Head of caudate nucleus (tissue), 42 donors: Measurements from ENCODE around the gene CCNJ.
"Not testable (repeated sequence)": the region's sequence is repeated elsewhere in the genome, so short reads cannot be mapped to it uniquely, and the experiment has no call there.

Experiments used
- DNase-seq, 42 donors: peaks; one replicate each; pipeline versions ENCODE4 v3.0.0 to v3.0.0-alpha.2; 2020 to 2021; ENCODE audit warnings: mixed read lengths in 7 of 42
- intact Hi-C: fragments of 100-400 bp; cut with DNase I; formaldehyde crosslinking; loops from one replicate; pipeline ENCODE4 v1.15.0; 2022

Gene CCNJ, protein sequence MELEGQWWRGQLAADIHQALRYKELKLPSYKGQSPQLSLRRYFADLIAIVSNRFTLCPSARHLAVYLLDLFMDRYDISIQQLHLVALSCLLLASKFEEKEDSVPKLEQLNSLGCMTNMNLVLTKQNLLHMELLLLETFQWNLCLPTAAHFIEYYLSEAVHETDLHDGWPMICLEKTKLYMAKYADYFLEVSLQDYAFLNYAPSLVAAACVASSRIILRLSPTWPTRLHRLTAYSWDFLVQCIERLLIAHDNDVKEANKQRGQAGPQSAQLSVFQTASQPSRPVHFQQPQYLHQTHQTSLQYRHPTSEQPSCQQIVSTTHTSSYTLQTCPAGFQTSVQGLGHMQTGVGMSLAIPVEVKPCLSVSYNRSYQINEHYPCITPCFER

DNA sequence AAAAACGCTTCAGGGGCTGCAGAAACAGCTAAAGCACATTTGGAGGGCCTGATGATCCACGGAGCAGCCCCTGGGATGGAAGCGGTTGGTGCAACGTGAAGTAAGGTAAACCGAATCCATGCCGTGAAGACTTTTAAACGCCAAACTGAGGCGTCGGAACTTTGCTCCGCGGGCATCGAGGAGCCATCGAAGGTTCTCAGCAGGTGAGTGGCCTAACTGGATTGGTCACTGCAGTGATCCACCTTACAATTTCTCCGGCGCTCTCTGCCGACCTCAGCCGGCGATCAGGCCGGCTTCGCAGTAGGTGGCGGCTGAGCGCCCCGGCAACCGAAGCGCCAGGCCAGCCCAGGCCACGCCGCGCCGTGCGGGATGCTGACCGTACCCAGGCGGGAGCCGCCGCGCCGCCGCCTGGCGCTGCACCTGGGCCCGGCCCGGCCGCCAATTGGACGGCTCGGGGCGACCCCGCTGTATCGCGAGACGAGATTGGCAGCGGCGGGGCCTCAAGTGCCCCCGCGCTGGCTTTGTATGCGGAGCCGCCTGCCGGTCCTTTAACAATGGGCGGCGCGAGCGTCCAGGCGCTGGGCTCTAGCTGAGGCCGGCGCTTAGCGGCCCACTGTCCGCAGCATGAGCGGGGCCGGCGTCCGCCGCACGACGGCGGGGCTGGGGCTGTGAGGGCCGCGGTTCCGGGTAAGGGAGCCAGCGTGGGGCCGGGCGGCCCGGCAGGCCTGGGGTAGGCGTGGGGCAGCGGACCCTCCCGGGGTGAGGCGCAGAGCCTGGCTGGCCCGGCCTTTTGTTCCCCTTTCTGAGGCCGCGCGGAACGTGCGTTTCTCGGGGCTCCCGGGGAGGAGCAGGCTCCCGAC lies at the start of gene CCNJ:
TSS of gene CCNJ (plus strand) at position 551 of the 860 bp plus-strand sequence. CDS start 811 bp downstream, outside the sequence.
- peak; percentile 66 to 93 (median 87) for DNase-seq
- intact Hi-C loops, result loop anchor here (5.0 kb wide), 1 partner anchor 351 kb away; the partner anchor contains the start of gene TCTN3

GRCh38 chr10:95994376-95994775 lies 49.0 kb upstream of the CCNJ start:
- DNase-seq, intact Hi-C loops: not testable (repeated sequence)

- intact Hi-C loops, result no loop called here
- DNase-seq, result no peak
Observed at GRCh38 chr10:95998255-95998784, 45.1 kb upstream of the CCNJ start.

DNA sequence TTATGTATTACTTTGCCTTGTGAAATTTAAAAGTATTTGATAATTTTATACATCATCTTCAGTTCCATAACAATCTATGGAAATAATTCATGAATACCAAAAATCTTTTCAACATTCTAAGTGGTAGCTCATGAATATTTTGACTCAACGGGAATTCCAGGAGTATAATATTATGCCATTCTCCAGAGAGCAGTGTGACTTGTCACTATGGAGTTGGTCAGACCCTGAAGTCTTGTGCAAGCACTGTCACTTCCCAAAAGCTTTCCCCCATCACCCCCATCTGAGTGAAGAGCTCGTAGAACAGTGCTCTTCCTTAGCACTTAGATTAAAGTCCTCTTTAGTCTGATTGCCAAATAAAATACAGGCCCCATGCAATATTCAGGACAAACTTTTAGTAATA lies 29.4 kb upstream of the CCNJ start:
- intact Hi-C loops, result loop anchor here (10.0 kb wide), 1 partner anchor 281 kb away; no protein-coding TSS in a partner anchor

DNA sequence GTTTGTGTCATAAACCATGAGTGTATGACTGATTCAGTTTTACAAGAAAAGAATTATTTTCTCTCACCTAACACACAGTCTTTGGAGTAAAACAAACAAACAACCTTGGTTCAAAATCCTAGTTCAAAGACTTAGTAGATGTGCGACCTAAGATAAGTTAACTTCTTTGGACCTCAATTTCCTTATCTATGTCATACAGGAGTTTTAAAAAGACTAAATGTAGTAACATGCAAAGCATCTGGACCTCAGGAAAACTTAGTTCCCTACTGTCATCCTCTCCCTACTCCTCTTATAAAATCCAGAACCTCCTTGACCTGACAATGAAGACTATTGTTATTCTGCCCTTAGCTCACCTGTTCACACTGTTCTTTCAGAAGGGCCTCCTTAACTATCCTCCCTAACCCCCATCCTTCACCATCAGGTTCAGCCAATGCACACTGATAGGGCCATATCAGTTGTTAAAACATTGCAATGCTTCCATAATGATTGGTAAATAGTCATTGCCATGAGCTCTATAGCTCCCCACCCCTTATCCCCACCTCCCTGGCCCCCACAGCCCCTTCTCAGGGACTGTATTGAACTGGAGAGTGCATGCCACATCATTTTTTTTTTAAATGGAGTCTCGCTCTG lies 28.8 kb upstream of the CCNJ start:
- intact Hi-C loops, result loop anchor here (10.0 kb wide), 1 partner anchor 280 kb away; no protein-coding TSS in a partner anchor
- DNase-seq, result no peak

More for the DNA sequence above, 29.4 kb upstream of the CCNJ start:
- DNase-seq, result no peak

- peak in 17 of 42 donors; percentile 6 to 73 (median 33) for DNase-seq
- intact Hi-C loops, result loop anchor here (10.0 kb wide), 1 partner anchor 278 kb away; no protein-coding TSS in a partner anchor
Observed at GRCh38 chr10:96017191-96017687, 26.1 kb upstream of the CCNJ start.

GRCh38 chr10:96021332-96021731 lies 22.1 kb upstream of the CCNJ start:
- intact Hi-C loops, result no loop called here

GRCh38 chr10:96022739-96023138 lies 20.6 kb upstream of the CCNJ start:
- intact Hi-C loops, result no loop called here
- no peak for DNase-seq

More at GRCh38 chr10:96021332-96021731, 22.1 kb upstream of the CCNJ start:
- DNase-seq, result no peak

DNA sequence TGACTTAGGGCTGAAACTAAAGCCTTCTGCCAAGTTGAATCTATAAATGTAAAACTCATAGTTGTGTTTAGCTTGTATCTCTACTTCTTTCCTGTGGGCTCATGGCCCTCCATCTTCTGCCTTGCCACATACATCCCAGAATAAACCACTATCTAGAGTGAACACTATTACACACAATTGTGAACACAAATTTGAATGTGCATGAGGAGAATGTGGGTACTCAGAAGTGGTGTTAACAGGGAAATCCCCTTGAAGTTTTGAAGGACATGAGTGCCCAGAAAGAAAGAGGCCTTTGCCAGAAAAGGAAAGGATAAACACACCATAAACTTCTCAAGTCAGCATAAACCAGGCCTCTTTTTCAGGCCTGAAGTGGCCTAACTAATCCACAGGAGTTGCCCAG lies 20.2 kb upstream of the CCNJ start:
- no peak for DNase-seq
- intact Hi-C loops, result no loop called here

GRCh38 chr10:96025566-96025965 lies 17.8 kb upstream of the CCNJ start:
- intact Hi-C loops, result no loop called here
- DNase-seq, result no peak

DNA sequence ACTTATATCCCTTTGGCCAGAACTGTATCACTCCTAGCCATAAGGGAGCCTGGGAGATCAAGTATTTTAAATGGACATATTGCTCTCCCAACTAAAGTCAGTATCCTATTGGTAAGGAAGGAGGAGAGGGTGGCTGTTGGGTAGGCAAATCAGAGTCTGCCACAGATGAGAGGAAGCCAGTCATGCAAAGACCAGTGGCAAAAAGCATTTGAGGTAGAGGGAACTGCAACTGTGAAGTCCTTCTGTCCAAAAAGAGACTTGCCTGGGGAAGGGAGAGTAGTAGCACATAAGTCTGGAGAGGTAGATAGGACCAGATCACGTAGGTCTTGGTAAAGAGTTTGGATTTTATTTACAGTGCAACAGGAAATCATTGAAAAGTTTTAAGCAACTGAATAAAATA lies 8.8 kb upstream of the CCNJ start:
- DNase-seq, result no peak
- intact Hi-C loops, result no loop called here

DNA sequence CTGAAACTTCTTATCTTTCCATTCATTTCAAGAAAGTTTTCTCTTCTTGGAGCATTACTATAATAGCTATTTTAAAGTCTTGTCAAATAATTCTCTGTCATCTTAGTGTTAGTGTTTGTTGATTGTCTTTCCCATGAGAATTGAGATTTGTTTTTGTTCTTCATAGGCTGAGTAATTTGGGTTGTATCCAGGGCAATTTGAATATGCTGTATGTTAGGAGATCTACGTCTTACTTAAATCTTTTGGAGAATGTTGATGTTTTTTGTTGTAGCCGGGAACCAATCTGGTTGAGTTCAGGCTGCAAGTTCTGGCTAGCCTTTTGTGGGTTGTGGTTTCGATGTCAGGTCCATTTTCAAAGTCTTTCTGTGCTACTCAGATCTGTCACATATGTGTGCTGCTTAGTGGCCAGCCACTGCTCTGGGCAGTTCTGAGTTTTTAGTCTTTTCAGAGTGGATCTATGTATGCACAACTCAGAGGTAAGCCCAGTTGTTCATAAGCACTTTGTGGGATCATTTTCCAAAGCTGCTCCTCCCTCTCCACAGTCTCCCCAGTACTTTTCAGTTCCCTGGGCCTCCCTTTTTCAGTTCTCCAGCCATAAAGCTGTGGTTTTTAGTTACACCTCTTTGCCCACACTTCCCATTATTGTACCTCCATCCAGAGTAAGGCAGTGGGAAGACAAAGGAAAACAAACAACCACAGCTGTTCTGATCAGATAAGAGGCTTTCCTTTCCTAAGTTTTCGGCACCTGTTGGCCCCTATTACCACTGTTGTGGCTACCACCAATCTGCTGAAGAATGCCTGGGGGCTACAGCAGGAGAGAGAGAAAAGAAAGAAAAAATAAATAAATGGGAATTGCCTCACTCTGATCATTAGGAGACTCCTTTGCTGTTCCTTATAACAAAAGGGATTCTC lies 4.7 kb upstream of the CCNJ start:
- intact Hi-C loops, result no loop called here
- no peak for DNase-seq

GRCh38 chr10:96041146-96041545 lies 2.2 kb upstream of the CCNJ start:
- intact Hi-C loops, result loop anchor here (5.0 kb wide), 1 partner anchor 349 kb away; the partner anchor contains the start of gene TCTN3
- DNase-seq, result no peak

DNA sequence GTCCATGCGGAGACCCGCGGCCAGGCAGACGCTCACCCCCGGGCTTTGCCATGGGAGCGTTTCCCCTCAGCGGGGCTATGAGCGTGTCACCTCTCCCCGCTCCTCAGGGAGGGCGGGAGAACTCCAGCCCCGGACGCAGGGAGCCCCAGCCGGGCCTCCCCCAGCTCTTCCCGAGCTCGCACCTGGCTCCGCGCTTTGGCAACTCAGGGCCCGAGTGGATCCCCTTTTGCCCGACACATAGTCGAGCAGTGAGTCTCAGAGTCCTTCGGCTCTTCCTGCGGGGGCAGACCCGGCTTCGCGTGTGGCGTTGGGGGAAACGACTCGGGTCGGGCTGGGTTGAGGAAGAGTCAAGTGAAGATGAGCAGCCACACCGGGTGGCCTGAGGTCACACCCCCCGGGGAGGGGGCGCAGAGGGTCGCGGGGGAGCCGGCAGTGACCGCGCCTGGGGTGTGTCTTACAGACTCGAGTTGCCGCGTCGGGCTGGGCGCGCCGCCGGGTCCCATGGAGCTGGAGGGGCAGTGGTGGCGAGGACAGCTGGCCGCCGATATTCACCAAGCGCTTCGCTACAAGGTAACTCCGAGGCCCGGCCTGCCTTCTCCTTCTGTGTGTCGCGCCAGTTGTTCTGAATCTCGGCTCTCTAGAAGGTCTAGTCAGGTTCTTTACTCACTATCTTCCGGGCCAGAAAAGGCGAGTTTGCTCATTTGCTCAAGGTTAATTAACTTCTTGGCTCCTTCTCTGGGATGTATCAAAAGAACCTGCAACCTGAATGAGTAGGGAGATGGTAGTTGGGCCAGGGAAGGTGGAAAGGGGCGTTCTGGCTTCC lies 721 bp downstream of the CCNJ start:
- intact Hi-C loops, result loop anchor here (5.0 kb wide), 1 partner anchor 352 kb away; the partner anchor contains the start of gene TCTN3

DNA sequence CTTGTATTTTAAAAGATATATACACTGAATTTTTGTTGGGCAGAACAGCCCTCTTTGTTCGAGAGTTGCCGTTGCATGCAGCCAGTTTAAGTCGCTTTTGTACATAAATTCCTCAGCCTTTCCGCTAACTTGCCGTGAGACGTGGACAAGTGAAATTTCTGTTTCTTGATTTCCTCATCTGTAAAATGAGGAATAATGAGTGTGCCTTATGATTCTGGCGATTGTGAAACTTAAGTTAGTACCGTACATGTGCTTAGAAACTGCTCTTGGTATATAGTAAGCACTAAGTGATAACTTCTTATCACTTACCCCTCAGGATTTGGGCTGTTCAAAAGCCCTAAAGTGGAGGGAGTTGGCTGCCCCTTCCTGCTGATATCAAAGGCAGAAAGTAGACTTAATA lies 1.4 kb downstream of the CCNJ start:
- intact Hi-C loops, result loop anchor here (5.0 kb wide), 1 partner anchor 352 kb away; the partner anchor contains the start of gene TCTN3
- DNase-seq, result no peak

More for the DNA sequence above, 721 bp downstream of the CCNJ start:
- peak; percentile 9 to 69 (median 40) for DNase-seq

- intact Hi-C loops, result no loop called here
- DNase-seq, result no peak
Observed at GRCh38 chr10:96046546-96046945, 3.2 kb downstream of the CCNJ start.
